Activated T-cell treated with anti-CD3 and anti-CD28 coated beads, Interleukin-2, amount 50 U/mL, for 72 hours (primary cell): Measurements from ENCODE around the gene KCNMA1. TPM values are rescaled to one million over a fixed set of nuclear protein-coding genes. Genes with fewer than 3 reads are reported as not detected.

ENCODE experiments used
- ATAC-seq, 2 donors: fragments of 150-1000 bp; cut with Tn5 transposase; replicated peaks in 1 of 2; 2 replicates each; pipeline ENCODE4 v1.10.0; 2021; ENCODE audit warnings: moderate library complexity in 2 of 2, mild to moderate bottlenecking in 1 of 2
- DNase-seq, 2 donors: peaks; one replicate each; pipeline ENCODE4 v3.0.0; 2021 to 2022; ENCODE audit warnings: mixed read lengths in 1 of 2
- H3K27ac Mint-ChIP-seq: one replicate; pipeline ENCODE4 v1.8.0; 2022; ENCODE audit warnings: mild to moderate bottlenecking, moderate library complexity, mixed read lengths
- H3K27me3 Mint-ChIP-seq: one replicate; pipeline ENCODE4 v1.8.0; 2022; ENCODE audit warnings: low read depth, mixed read lengths
- H3K36me3 Mint-ChIP-seq, 2 donors: one replicate each; pipeline ENCODE4 v1.8.0; 2022; ENCODE audit warnings: mixed read lengths in 2 of 2, mild to moderate bottlenecking in 1 of 2; ENCODE audit not compliant: insufficient read depth in 2 of 2
- H3K4me1 Mint-ChIP-seq: one replicate; pipeline ENCODE4 v1.8.0; 2022; ENCODE audit warnings: low read depth, mixed read lengths
- H3K4me3 Mint-ChIP-seq, 2 donors: one replicate each; pipeline ENCODE4 v1.8.0; 2022; ENCODE audit warnings: mild to moderate bottlenecking in 2 of 2, mixed read lengths in 2 of 2, moderate library complexity in 2 of 2
- H3K9me3 Mint-ChIP-seq, 2 donors: one replicate each; pipeline ENCODE4 v1.8.0; 2022; ENCODE audit warnings: mixed read lengths in 2 of 2
- total RNA-seq, 2 donors: library from RNA; stranded (reverse); gene quantifications; one replicate each; pipeline ENCODE4 v1.2.3, GENCODE V29; 2022

Gene KCNMA1
- total RNA-seq, 2 donors from 2014 or later, result 0.55 to 1.0 TPM

- H3K27me3 Mint-ChIP-seq, result peaks cover 72% of the 10 kb centered on the region
- H3K27ac Mint-ChIP-seq, result no peak overlapping the region
- H3K4me3 Mint-ChIP-seq, result peak overlapping the region; percentile 45 to 82
- H3K36me3 Mint-ChIP-seq, result no peaks in the 10 kb centered on the region
- H3K4me1 Mint-ChIP-seq, result no peaks in the 10 kb centered on the region
- ATAC-seq (no peak), DNase-seq (no peak)
- no peaks in the 10 kb centered on the region for H3K9me3 Mint-ChIP-seq
These were observed 1.2 kb downstream of the KCNMA1 start for GRCh38 chr10:77636282-77636966.

GRCh38 chr10:77635402-77636227 is 2.0 kb downstream of the KCNMA1 start:
- Mint-ChIP-seq H3K27me3 (peaks cover 64% of the 10 kb centered on the region), H3K4me3 (no peak overlapping the region), H3K27ac (no peak overlapping the region), H3K4me1 (no peaks in the 10 kb centered on the region), H3K36me3 (no peaks in the 10 kb centered on the region), H3K9me3 (no peaks in the 10 kb centered on the region)
- DNase-seq, result no peak
- ATAC-seq, result no peak

- ATAC-seq (no peak), DNase-seq (no peak)
- Mint-ChIP-seq H3K27me3 (peaks cover 57% of the 10 kb centered on the region), H3K27ac (no peak overlapping the region), H3K4me1 (no peaks in the 10 kb centered on the region), H3K4me3 (no peak overlapping the region), H3K9me3 (no peaks in the 10 kb centered on the region), H3K36me3 (no peaks in the 10 kb centered on the region)
These were observed 2.7 kb downstream of the KCNMA1 start for GRCh38 chr10:77634939-77635338.

- peaks cover 44% of the 10 kb centered on the region for H3K27me3 Mint-ChIP-seq
- no peak for ATAC-seq
- H3K4me1 Mint-ChIP-seq, result no peaks in the 10 kb centered on the region
- H3K4me3 Mint-ChIP-seq, result no peak overlapping the region
- no peaks in the 10 kb centered on the region for H3K9me3 Mint-ChIP-seq
- DNase-seq, result no peak
- H3K36me3 Mint-ChIP-seq, result no peaks in the 10 kb centered on the region
- no peak overlapping the region for H3K27ac Mint-ChIP-seq
These were observed 4.2 kb downstream of the KCNMA1 start for GRCh38 chr10:77633376-77633775.

GRCh38 chr10:77631241-77631640 is 6.4 kb downstream of the KCNMA1 start:
- peaks cover 38% of the 10 kb centered on the region for H3K27me3 Mint-ChIP-seq

GRCh38 chr10:77630507-77630848 is 7.1 kb downstream of the KCNMA1 start:
- H3K36me3 Mint-ChIP-seq, result no peaks in the 10 kb centered on the region
- ATAC-seq (no peak), DNase-seq (no peak)
- no peaks in the 10 kb centered on the region for H3K4me1 Mint-ChIP-seq
- H3K4me3 Mint-ChIP-seq, result no peak overlapping the region
- H3K27ac Mint-ChIP-seq, result no peak overlapping the region
- H3K27me3 Mint-ChIP-seq, result peaks cover 31% of the 10 kb centered on the region
- H3K9me3 Mint-ChIP-seq, result no peaks in the 10 kb centered on the region

More at GRCh38 chr10:77631241-77631640, 6.4 kb downstream of the KCNMA1 start:
- Mint-ChIP-seq H3K9me3 (no peaks in the 10 kb centered on the region), H3K27ac (no peak overlapping the region), H3K4me3 (no peak overlapping the region), H3K4me1 (no peaks in the 10 kb centered on the region), H3K36me3 (no peaks in the 10 kb centered on the region)
- DNase-seq (no peak), ATAC-seq (no peak)

- H3K4me1 Mint-ChIP-seq, result no peaks in the 10 kb centered on the region
- no peak for ATAC-seq
- DNase-seq, result no peak
- peaks cover 25% of the 10 kb centered on the region for H3K27me3 Mint-ChIP-seq
- H3K27ac Mint-ChIP-seq, result no peak overlapping the region
- H3K9me3 Mint-ChIP-seq, result no peaks in the 10 kb centered on the region
- no peak overlapping the region for H3K4me3 Mint-ChIP-seq
- no peaks in the 10 kb centered on the region for H3K36me3 Mint-ChIP-seq
These were observed 7.7 kb downstream of the KCNMA1 start for GRCh38 chr10:77629775-77630506.

- no peak for DNase-seq
- no peak for ATAC-seq
- Mint-ChIP-seq H3K36me3 (no peaks in the 10 kb centered on the region), H3K4me1 (no peaks in the 10 kb centered on the region), H3K9me3 (no peaks in the 10 kb centered on the region), H3K27ac (no peak overlapping the region), H3K27me3 (peaks cover 21% of the 10 kb centered on the region), H3K4me3 (no peak overlapping the region)
These were observed 8.5 kb downstream of the KCNMA1 start for GRCh38 chr10:77628906-77629730.

GRCh38 chr10:77626266-77626935 is 11.2 kb downstream of the KCNMA1 start:
- H3K36me3 Mint-ChIP-seq, result no peaks in the 10 kb centered on the region
- no peaks in the 10 kb centered on the region for H3K9me3 Mint-ChIP-seq
- no peak for ATAC-seq
- no peak overlapping the region for H3K4me3 Mint-ChIP-seq
- DNase-seq, result no peak
- peaks cover 6% of the 10 kb centered on the region for H3K27me3 Mint-ChIP-seq
- peaks cover 12% of the 10 kb centered on the region for H3K4me1 Mint-ChIP-seq
- no peak overlapping the region for H3K27ac Mint-ChIP-seq

GRCh38 chr10:77625379-77625778 is 12.2 kb downstream of the KCNMA1 start:
- H3K4me1 Mint-ChIP-seq, result peaks cover 12% of the 10 kb centered on the region
- no peak overlapping the region for H3K27ac Mint-ChIP-seq
- ATAC-seq, result no peak
- DNase-seq, result no peak
- H3K27me3 Mint-ChIP-seq, result peaks cover 6% of the 10 kb centered on the region
- H3K4me3 Mint-ChIP-seq, result no peak overlapping the region
- no peaks in the 10 kb centered on the region for H3K9me3 Mint-ChIP-seq
- no peaks in the 10 kb centered on the region for H3K36me3 Mint-ChIP-seq

GRCh38 chr10:77622889-77623291 is 14.7 kb downstream of the KCNMA1 start:
- H3K36me3 Mint-ChIP-seq, result no peaks in the 10 kb centered on the region

GRCh38 chr10:77620731-77621130 is 16.9 kb downstream of the KCNMA1 start:
- H3K36me3 Mint-ChIP-seq, result no peaks in the 10 kb centered on the region
- no peak for ATAC-seq
- H3K4me3 Mint-ChIP-seq, result no peak overlapping the region
- H3K9me3 Mint-ChIP-seq, result no peaks in the 10 kb centered on the region
- peaks cover 2% of the 10 kb centered on the region for H3K27me3 Mint-ChIP-seq
- peaks cover 12% of the 10 kb centered on the region for H3K4me1 Mint-ChIP-seq
- no peak overlapping the region for H3K27ac Mint-ChIP-seq
- DNase-seq, result no peak

More at GRCh38 chr10:77622889-77623291, 14.7 kb downstream of the KCNMA1 start:
- no peaks in the 10 kb centered on the region for H3K9me3 Mint-ChIP-seq
- H3K27me3 Mint-ChIP-seq, result peaks cover 6% of the 10 kb centered on the region
- peak overlapping the region in 1 of 2 donors; percentile 4 for H3K4me3 Mint-ChIP-seq
- DNase-seq (no peak), ATAC-seq (no peak)
- H3K27ac Mint-ChIP-seq, result no peak overlapping the region
- peaks cover 12% of the 10 kb centered on the region for H3K4me1 Mint-ChIP-seq
